Fibroblast of lung (primary cell): ENCODE measurements around the gene PADI2.

ENCODE experiments used
- EZH2 ChIP-seq: IDR thresholded peaks from 2 replicates; pipeline ENCODE4 v1.5.1; 2012; ENCODE audit warnings: low read length, control low read depth, mild to moderate bottlenecking; ENCODE audit errors: missing control alignments
- TF ChIP-seq, protein P1 (sequence below), 2 donors: IDR thresholded peaks in 1 of 2; conservative IDR thresholded peaks in 1 of 2; 1 replicate in 1 of 2; 2 replicates in 1 of 2; pipeline ENCODE4 v1.5.1; 2011 to 2012; ENCODE audit warnings: low read length in 2 of 2, control low read depth in 1 of 2, inconsistent platforms in 1 of 2, low read depth in 1 of 2, mild to moderate bottlenecking in 1 of 2

DNA sequence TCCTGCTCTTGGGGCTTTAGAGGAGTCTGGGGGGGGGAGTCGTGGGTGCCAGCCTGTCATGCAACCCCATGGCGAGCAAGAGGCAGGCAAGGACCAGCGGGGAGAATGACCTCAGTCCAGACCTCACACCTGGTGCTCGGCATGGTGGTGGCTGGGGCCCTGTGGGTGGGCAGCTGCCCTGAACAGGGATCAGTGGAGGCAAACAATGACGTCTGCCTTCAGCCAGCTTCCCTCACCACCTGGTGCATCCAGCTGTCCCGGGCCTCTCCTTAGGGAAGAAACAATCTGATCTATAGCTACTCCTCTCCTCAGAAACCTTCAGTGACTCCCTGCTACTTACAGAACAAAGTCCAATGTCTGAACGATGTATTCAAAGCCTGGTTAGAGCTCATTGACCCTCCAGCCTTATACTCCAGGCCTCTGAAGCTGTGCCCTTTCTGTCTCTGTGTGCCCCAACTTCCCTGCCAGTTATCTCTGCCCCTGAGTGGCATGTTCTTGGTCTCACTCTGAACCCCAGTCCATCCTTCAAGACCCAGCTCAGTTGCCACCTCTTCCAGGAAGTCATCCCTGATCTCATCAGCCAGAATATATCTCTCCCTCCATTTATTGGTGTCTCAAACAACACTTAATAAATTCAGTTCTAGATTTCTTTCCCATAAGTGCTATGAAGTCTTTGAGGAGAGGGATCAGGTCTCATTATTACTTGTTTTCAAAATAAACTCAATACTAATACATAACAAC is 6.6 kb downstream of the PADI2 start:
- TF ChIP-seq, protein P1, sequence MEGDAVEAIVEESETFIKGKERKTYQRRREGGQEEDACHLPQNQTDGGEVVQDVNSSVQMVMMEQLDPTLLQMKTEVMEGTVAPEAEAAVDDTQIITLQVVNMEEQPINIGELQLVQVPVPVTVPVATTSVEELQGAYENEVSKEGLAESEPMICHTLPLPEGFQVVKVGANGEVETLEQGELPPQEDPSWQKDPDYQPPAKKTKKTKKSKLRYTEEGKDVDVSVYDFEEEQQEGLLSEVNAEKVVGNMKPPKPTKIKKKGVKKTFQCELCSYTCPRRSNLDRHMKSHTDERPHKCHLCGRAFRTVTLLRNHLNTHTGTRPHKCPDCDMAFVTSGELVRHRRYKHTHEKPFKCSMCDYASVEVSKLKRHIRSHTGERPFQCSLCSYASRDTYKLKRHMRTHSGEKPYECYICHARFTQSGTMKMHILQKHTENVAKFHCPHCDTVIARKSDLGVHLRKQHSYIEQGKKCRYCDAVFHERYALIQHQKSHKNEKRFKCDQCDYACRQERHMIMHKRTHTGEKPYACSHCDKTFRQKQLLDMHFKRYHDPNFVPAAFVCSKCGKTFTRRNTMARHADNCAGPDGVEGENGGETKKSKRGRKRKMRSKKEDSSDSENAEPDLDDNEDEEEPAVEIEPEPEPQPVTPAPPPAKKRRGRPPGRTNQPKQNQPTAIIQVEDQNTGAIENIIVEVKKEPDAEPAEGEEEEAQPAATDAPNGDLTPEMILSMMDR (conservative IDR thresholded peaks at IDR 0.05 in 1 of 2, IDR thresholded peaks at IDR 0.05 in 1 of 2; ENCODE audit: low read depth in 1 of 2, low read length in 2 of 2), result no peak
- no peak for TF ChIP-seq EZH2
